ENCODE measurements around the gene CDC42EP2. TPM values are rescaled to one million over a fixed set of nuclear protein-coding genes. Genes with fewer than 3 reads are reported as not detected.
A peak's percentile ranks its signal among the peaks of the same experiment; 100 is the strongest.

The CDC42EP2 gene
- total RNA-seq, 2 experiments from 2014 or later = 1.7 TPM; not detected in 1

DNA sequence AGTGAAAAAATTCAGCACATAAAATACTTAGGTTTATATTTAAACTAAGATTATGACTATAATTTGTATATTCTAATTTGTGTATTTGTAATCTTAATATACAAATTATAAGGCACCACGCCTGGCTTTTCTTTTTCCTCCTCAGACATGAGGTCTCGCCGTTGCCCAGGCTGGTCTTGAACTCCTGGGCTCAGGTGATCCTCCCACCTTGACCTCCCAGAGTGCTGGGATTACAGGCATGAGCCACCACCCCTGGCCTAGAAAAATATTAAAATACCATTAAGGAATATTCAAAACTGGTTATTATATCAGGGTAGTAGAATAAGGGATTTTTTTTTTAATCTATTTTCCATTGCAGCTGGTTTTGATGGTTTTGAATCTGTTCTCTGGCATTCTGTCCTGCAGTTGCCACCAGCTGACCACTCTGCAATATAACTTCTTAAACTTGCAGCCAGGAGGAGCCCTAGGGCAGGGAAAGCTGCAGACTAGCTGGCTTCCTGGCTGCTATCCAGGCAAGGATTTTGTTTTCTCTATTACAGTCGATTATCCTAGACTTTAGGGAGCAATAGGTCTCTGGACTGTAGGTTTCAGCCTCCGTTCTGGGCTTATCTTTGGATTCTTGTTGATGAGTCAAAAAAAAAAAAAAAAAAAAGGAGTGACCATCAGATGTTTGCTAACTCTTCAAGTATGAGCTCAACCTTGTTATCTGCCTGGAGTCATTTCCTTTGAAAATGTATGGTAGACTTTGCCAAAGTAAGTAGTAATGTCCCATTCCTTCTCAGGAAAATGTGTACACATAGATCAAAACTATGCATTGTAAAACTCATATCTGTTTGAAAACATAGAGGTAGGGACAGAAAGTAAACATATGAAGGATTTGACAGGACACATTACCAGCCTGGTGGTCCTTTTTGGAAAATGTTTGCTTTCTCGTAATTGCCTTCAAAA lies 39.7 kb upstream of the CDC42EP2 start:
- H3K4me2 ChIP-seq (ENCODE audit: low read length) = no peak overlapping the region
- no peak overlapping the region for H2AFZ ChIP-seq (ENCODE audit: low read length)
- intact Hi-C loops (cut with micrococcal nuclease; ENCODE audit: unreplicated experiment) = loop anchor here (5.0 kb wide), 1 partner anchor 42 kb away; no protein-coding TSS in a partner anchor
- H3K36me3 ChIP-seq (ENCODE audit: insufficient read depth, low read length) = peaks cover 86% of the 10 kb centered on the region
- no peaks in the 10 kb centered on the region for H3K79me2 ChIP-seq (ENCODE audit: insufficient read depth, low read depth, low read length)
- no peaks in the 10 kb centered on the region for H3K9me3 ChIP-seq (ENCODE audit: low read length)
- ChIA-PET CTCF (ENCODE audit: unreplicated experiment) (interaction anchor here (0.6 to 0.7 kb wide), 2 partner anchors 40 to 265 kb away, joined by 3 to 4 read pairs; no protein-coding TSS in a partner anchor), POLR2A (interaction anchor here (0.7 to 1.0 kb wide), 3 partner anchors 13 to 41 kb away, joined by 3 read pairs; partner anchors contain the start of gene POLA2)
- peak; percentile 43 for DNase-seq (ENCODE audit: low spot score)
- no peak overlapping the region for H3K4me3 ChIP-seq (ENCODE audit: low read depth, low read length, poor library complexity, severe bottlenecking)
- 0 out of 2 replicates have a peak, but pooled peaks cover 5% of the 10 kb centered on the region for H4K20me1 ChIP-seq (ENCODE audit: insufficient read depth, low read length)
- no TSS peak for BruUV-seq (replicated peaks)
- no peak for TF ChIP-seq EZH2phosphoT487 (IDR thresholded peaks at IDR 0.05; ENCODE audit: borderline replicate concordance, low read depth, low read length)
- TF ChIP-seq, protein P1, sequence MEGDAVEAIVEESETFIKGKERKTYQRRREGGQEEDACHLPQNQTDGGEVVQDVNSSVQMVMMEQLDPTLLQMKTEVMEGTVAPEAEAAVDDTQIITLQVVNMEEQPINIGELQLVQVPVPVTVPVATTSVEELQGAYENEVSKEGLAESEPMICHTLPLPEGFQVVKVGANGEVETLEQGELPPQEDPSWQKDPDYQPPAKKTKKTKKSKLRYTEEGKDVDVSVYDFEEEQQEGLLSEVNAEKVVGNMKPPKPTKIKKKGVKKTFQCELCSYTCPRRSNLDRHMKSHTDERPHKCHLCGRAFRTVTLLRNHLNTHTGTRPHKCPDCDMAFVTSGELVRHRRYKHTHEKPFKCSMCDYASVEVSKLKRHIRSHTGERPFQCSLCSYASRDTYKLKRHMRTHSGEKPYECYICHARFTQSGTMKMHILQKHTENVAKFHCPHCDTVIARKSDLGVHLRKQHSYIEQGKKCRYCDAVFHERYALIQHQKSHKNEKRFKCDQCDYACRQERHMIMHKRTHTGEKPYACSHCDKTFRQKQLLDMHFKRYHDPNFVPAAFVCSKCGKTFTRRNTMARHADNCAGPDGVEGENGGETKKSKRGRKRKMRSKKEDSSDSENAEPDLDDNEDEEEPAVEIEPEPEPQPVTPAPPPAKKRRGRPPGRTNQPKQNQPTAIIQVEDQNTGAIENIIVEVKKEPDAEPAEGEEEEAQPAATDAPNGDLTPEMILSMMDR (conservative IDR thresholded peaks at IDR 0.05; ENCODE audit: low read length) = peak; percentile 75
- H3K4me1 ChIP-seq (ENCODE audit: insufficient read depth, low read length, poor library complexity, severe bottlenecking) = peaks cover 7% of the 10 kb centered on the region
- H3K27ac ChIP-seq (ENCODE audit: low read depth, low read length, poor library complexity, severe bottlenecking) = no peak overlapping the region
- no peaks in the 10 kb centered on the region for H3K9me2 ChIP-seq (ENCODE audit: insufficient read depth, low read length)

DNA sequence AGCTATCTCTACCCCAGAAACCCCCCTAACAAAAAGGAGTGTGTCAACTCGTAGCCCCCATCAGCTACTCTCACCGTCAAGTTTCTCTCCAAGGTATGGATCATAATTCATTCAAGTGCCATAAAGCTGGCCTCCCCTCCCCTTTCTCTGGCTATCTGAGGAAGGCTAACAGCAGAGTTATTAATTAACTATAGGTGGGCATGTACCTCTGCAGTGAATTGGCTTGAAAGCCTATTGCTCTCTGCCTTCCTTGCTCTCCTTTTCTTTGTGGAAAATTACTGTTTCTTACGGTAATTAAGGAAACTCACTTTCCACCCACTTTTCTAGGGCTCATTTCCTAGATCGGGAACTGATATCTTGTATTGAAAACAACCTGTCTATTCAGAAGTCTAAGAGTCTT lies 38.8 kb upstream of the CDC42EP2 start:
- TF ChIP-seq EZH2phosphoT487 (IDR thresholded peaks at IDR 0.05; ENCODE audit: borderline replicate concordance, low read depth, low read length) = no peak
- TF ChIP-seq, protein P1 (conservative IDR thresholded peaks at IDR 0.05; ENCODE audit: low read length) = no peak
- POLR2A ChIA-PET = interaction anchor here (0.6 to 2.6 kb wide), 5 partner anchors 14 to 55 kb away, joined by 3 to 11 read pairs (median 3); partner anchors contain the start of gene POLA2

More for the DNA sequence above, 38.8 kb upstream of the CDC42EP2 start:
- Histone ChIP-seq H3K4me1 (ENCODE audit: insufficient read depth, low read length, poor library complexity, severe bottlenecking) (peaks cover 7% of the 10 kb centered on the region), H3K27ac (ENCODE audit: low read depth, low read length, poor library complexity, severe bottlenecking) (no peak overlapping the region), H4K20me1 (ENCODE audit: insufficient read depth, low read length) (0 out of 2 replicates have a peak, but pooled peaks cover 5% of the 10 kb centered on the region), H3K36me3 (ENCODE audit: insufficient read depth, low read length) (peaks cover 86% of the 10 kb centered on the region), H3K4me3 (ENCODE audit: low read depth, low read length, poor library complexity, severe bottlenecking) (no peak overlapping the region), H3K9me3 (ENCODE audit: low read length) (no peaks in the 10 kb centered on the region), H3K79me2 (ENCODE audit: insufficient read depth, low read depth, low read length) (no peaks in the 10 kb centered on the region), H3K9me2 (ENCODE audit: insufficient read depth, low read length) (no peaks in the 10 kb centered on the region), H3K4me2 (ENCODE audit: low read length) (no peak overlapping the region), H2AFZ (ENCODE audit: low read length) (no peak overlapping the region)
- BruUV-seq (replicated peaks) = no TSS peak
- intact Hi-C loops (cut with micrococcal nuclease; ENCODE audit: unreplicated experiment) = loop anchor here (5.0 kb wide), 1 partner anchor 41 kb away; no protein-coding TSS in a partner anchor
- no peak for DNase-seq (ENCODE audit: low spot score)
- CTCF ChIA-PET (ENCODE audit: unreplicated experiment) = interaction anchor here (0.6 kb wide), 1 partner anchor 264 kb away, joined by 4 read pairs; no protein-coding TSS in a partner anchor

All from OCI-LY7 (cell line).